Measurements from ENCODE around the gene LMBR1L.
"Not testable (repeated sequence)": the region's sequence is repeated elsewhere in the genome, so short reads cannot be mapped to it uniquely, and the experiment has no call there.

The LMBR1L gene

GRCh38 chr12:49079793-49080192 is 30.9 kb downstream of the LMBR1L start:
- no peak for DNase-seq

DNA sequence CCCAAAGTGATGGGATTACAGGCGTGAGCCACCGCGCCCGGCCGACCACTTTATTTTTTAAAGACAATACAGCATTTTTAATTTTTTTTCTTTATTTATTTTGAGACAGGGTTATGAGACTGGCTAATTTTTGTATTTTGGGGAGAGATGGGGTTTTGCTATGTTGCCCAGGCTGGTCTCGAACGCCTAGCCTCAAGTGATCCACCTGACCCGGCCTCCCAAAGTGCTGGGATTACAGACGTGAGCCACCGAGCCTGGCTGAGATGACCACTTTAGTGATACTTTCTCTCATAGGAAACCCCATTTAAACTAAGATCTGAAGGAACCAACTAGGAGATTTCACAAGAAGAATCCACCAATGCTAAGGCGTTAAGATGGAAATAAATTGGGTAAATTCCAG is 39.7 kb downstream of the LMBR1L start:
- DNase-seq: no peak

DNA sequence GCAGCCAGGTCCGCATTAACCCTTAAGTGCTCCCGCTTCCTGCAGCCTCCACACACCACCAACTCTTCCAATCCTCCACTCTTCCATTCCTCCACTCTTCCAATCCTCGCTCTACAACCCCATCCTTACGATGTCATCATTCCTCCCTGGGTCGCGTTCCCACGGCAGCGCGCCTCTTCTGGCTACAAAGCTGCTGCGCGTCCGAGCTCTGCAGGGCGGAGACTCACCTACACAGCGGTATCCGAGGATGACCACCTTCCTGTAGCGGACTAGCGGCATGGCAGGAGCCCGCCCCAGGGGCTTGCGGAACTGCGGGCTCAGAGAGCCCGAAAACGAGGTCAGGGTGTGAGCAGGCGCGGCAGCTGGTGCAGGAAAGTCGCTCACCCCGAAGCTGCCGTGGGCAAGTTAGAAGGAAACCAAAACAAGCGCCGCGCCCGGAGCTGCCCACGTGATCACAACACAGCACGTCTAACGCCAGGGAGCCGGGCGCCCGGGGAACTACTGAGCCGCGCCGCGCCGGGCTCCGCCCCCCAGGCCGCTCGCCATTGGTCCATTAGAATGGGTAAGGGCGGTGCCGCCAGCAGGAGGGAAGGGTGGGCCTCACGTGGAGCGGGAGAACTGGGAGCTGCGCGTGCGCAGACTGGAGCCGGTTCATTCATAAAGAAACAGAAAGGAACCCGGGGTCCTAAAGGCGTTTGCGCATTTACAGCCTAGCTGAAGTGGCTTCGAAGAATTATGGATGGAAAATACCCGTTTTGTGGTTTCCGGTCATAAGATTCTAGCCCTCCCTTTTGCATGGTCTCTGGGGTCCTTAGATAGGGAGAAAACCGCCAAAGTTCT is 40.9 kb downstream of the LMBR1L start, which contains the start of gene RHEBL1:
Gene RHEBL1, minus strand, starts transcription at position 473 of the 840 bp plus-strand sequence. Its CDS starts 194 bp downstream, at position 279.
- peak; percentile 99 for DNase-seq

GRCh38 chr12:49068879-49069506 is 41.7 kb downstream of the LMBR1L start:
- DNase-seq: no peak

- DNase-seq: no peak
Observed at GRCh38 chr12:49066120-49066519, 44.5 kb downstream of the LMBR1L start.

DNA sequence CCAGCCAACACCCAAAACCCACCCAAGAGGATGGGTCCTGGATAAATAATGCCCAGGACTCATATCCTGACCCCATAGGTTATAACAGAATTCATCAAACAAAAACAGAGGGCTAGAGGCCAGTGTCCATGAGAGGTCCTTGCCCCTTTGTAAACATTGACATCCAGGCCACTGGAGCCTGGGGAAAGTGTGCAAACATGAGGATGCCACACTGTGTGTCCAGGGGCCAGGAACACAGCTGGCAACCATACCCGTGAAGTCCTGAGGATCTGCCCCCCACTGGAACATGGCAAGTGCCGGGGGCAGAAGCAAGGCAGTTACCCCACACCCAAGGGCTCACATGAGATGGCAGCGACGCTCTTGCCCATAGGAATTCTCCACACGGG is 45.9 kb downstream of the LMBR1L start:
- DNase-seq: no peak

DNA sequence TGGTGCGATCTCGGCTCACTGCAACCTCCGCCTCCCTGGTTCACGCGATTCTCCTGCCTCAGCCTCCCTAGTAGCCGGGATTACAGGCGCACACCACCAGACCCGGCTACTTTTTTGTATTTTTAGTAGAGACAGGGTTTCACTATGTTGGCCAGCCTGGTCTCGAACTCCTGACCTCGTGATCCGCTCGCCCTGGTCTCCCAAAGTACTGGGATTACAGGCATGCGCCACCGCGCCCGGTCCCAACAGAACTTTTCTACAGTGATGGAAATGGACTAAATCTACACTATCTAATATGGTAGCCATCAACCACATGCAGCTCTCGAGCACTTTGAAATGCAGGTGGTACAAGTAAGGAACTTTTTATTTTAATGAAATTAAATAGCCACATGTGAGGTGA is 48.7 kb downstream of the LMBR1L start:
- DNase-seq: not testable (repeated sequence)

- DNase-seq: no peak
Observed at GRCh38 chr12:49061157-49061650, 49.4 kb downstream of the LMBR1L start.

DNA sequence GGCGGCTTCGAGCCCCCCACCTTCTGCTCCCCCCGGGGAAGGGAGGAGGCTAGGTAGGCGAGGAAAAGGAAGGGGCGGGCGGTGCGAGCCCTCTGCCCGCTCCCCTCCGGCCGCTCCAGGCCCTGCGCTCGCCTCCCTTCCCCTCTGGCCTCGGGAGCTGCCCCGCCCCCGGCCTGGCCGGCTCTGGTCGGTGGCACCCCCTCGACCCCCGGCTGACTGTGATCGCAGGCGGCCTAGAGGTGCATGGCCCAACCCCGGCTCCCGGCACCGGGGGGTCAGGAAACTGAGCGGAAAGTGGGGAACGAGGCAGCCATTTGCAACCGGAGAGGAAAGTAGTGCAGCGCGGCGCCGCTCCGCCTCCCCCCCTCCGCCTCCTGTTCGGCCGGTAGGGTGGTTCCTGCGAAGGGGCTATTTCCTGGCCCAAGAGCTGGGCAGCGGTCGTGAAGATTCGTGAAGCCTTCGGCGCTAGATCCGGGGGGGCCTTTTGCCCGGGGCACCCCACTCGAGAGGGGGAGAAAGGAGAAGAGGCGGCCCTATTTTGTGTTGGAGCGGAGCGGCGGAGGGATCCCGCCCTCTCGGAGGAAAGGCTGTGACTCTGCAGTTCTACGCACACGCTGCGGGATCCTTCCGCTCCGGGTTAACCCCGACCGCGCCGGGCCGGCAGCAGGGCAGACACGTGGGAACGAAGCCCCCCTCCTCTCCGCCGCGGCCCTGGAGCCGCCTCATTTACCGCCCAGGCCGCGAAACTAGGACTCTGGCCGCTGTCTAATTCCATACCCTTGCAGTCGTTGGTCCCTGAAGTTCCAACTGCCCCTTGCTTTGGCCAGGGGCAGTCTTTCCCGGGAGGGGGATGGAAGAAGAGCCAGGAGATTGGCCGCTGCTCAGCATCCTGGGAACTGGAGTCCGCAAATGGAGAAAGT is 50.1 kb downstream of the LMBR1L start, which contains the start of gene KMT2D:
Gene KMT2D, minus strand, starts transcription at position 558 of the 920 bp plus-strand sequence. CDS start 5,470 bp downstream, outside the sequence.
- peak; percentile 90 for DNase-seq

- DNase-seq: peak; percentile 14
Observed at GRCh38 chr12:49059299-49060171, 51.1 kb downstream of the LMBR1L start.

DNA sequence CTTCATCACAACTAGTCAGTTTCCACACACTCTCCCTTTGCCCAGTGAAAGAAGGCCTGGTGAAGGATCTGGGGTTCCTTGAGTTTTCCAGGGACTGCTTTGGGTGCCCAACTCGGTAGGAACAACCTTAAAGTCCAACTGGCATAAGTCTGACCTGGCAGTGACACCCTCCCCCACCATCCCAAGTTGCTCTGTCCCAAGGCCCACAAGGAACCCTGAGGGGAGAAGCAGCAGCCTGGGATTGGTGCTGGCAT is 51.7 kb downstream of the LMBR1L start:
- no peak for DNase-seq

GRCh38 chr12:49058366-49059044 is 52.1 kb downstream of the LMBR1L start:
- no peak for DNase-seq

DNA sequence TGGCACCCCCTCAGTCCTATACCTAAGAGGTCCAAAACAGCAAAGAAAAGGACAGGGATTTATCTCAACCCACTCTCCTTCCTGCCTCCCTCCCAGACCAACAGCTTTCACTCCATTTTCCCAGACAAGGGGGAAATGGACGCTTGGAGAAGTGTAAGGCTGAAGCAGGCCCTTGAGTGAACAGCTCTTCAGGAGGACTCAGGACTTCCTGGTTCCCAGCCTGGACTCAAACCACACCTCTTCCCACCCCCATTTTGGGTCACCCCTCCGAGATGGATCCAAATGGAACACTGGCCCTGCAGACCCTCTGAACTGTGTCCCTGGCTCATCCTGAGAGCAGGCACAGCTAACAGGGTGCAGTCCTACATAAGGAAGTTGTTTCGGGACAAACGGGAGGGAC is 52.8 kb downstream of the LMBR1L start:
- no peak for DNase-seq

GRCh38 chr12:49055978-49056754 is 54.5 kb downstream of the LMBR1L start:
- DNase-seq: peak; percentile 61

- DNase-seq: no peak
Observed at GRCh38 chr12:49055092-49055491, 55.6 kb downstream of the LMBR1L start.

GRCh38 chr12:49054524-49054923 is 56.1 kb downstream of the LMBR1L start:
- no peak for DNase-seq

DNA sequence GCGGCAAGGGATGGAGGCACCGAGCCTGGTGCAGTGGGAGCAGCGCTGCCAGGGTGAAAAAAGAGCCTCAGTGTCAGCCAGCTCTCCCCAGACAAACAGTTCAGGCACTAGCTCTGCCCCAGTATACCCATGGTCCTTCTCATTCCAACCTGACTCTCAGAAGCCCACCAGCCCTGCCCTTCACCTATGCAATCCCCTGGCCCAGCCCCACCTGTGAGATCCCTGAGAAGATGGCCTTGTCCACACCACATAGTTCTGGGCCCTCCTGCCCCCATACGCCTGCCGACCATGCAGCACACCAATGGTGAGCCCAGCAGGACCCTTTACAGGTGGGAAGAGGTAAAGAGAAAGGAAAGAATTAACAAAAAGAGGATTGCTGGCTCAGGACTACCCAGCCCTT is 56.6 kb downstream of the LMBR1L start:
- no peak for DNase-seq

GRCh38 chr12:49052451-49053208 is 58.0 kb downstream of the LMBR1L start:
- no peak for DNase-seq

DNA sequence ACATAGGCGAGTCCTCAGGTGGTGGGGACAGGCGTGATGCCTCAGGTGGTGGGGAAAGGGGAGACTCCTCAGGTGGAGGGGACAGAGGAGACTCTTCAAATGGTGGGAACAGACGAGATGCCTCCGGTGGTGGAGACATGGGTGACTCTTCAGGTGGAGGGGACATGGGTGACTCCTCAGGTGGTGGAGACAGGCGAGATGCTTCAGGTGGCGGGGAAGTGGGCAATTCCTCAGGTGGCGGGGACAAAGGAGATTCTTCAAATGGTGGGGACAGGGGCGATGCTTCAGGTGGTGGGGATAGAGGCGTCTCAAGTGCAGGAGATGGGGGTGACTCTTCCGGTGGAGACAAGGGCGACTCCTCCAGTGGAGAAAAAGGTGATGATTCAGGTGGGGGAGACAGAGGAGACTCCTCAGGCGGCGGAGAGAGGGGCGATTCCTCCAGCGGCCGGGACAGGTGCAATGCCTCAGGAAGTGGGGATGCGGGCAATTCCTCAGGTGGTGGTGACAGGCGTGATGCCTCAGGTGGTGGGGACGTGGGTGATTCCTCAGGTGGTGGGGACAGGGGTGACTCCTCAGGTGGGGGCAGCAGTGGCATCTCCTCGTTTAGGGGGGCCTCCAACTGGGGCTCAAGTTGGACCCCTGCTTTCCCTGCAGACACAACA is 58.7 kb downstream of the LMBR1L start:
- no peak for DNase-seq
